ENCODE results near the gene MS4A3. TPM values are rescaled to one million over a fixed set of nuclear protein-coding genes. Genes with fewer than 3 reads are reported as not detected.
"Not testable (repeated sequence)": the region's sequence is repeated elsewhere in the genome, so short reads cannot be mapped to it uniquely, and the experiment has no call there.

Gene MS4A3
- not detected in 2 replicates for total RNA-seq (ENCODE audit: low replicate concordance)
- long read RNA-seq = 0 reads

GRCh38 chr11:60056349-60056969 lies at the start of gene MS4A3:
Gene MS4A3, plus strand, starts transcription at chr11:60056665. Its CDS starts 4,496 bp downstream, at chr11:60061161.
- Mint-ChIP-seq H3K36me3 (no peaks in the 10 kb centered on the region), H3K9me3 (no peaks in the 10 kb centered on the region), H3K4me3 (no peak within 1 kb of the TSS), H3K27ac (no peak within 1 kb of the TSS), H3K27me3 (peaks cover 7% of the 10 kb centered on the region), H3K4me1 (ENCODE audit: unreplicated experiment) (no peaks in the 10 kb centered on the region)
- no peak for TF ChIP-seq CTCF (conservative IDR thresholded peaks at IDR 0.05)
- no peak for DNase-seq (ENCODE audit: extremely low spot score, unreplicated experiment)

- Mint-ChIP-seq H3K9me3 (no peaks in the 10 kb centered on the region), H3K27me3 (no peaks in the 10 kb centered on the region), H3K4me1 (ENCODE audit: unreplicated experiment) (no peaks in the 10 kb centered on the region), H3K27ac (no peak within 1 kb of the TSS), H3K36me3 (no peaks in the 10 kb centered on the region), H3K4me3 (no peak within 1 kb of the TSS)
- no peak for TF ChIP-seq CTCF (conservative IDR thresholded peaks at IDR 0.05)
- DNase-seq (ENCODE audit: extremely low spot score, unreplicated experiment) = no peak
Measured at GRCh38 chr11:60016881-60017280, 39.6 kb upstream of the MS4A3 start, which contains the start of gene OOSP4B. Gene OOSP4B, plus strand, starts transcription at chr11:60017181.

GRCh38 chr11:60018058-60018457 lies 38.4 kb upstream of the MS4A3 start:
- DNase-seq (ENCODE audit: extremely low spot score, unreplicated experiment) = no peak
- Mint-ChIP-seq H3K4me1 (ENCODE audit: unreplicated experiment) (no peaks in the 10 kb centered on the region), H3K27ac (no peak overlapping the region), H3K4me3 (no peak overlapping the region), H3K27me3 (no peaks in the 10 kb centered on the region), H3K36me3 (no peaks in the 10 kb centered on the region), H3K9me3 (no peaks in the 10 kb centered on the region)
- TF ChIP-seq CTCF (conservative IDR thresholded peaks at IDR 0.05) = no peak

GRCh38 chr11:60020376-60020775 lies 36.1 kb upstream of the MS4A3 start:
- H3K27ac Mint-ChIP-seq; H3K4me1 Mint-ChIP-seq (ENCODE audit: unreplicated experiment); H3K4me3 Mint-ChIP-seq; H3K27me3 Mint-ChIP-seq; DNase-seq (ENCODE audit: extremely low spot score, unreplicated experiment); H3K36me3 Mint-ChIP-seq; H3K9me3 Mint-ChIP-seq: not testable (repeated sequence)

- no peaks in the 10 kb centered on the region for H3K36me3 Mint-ChIP-seq
- H3K4me1 Mint-ChIP-seq (ENCODE audit: unreplicated experiment) = no peaks in the 10 kb centered on the region
Measured at GRCh38 chr11:60029015-60029632, 27.3 kb upstream of the MS4A3 start.

More at GRCh38 chr11:60029015-60029632, 27.3 kb upstream of the MS4A3 start:
- Mint-ChIP-seq H3K4me3 (no peak overlapping the region), H3K27me3 (no peaks in the 10 kb centered on the region), H3K9me3 (no peaks in the 10 kb centered on the region), H3K27ac (no peak overlapping the region)
- TF ChIP-seq CTCF (conservative IDR thresholded peaks at IDR 0.05) = no peak
- no peak for DNase-seq (ENCODE audit: extremely low spot score, unreplicated experiment)

Measured in type B pancreatic cell (in vitro differentiated cells).